IMR-90 (cell line): Measurements from ENCODE around the gene CAMK2D. TPM values are rescaled to one million over a fixed set of nuclear protein-coding genes. Genes with fewer than 3 reads are reported as not detected.

ENCODE experiments used
- ATAC-seq: fragments of 200-7000 bp; cut with Tn5 transposase; 2 replicates; pipeline ENCODE4 v1.9.1; 2020; ENCODE audit warnings: low read depth, mild to moderate bottlenecking, moderate library complexity
- BruUV-seq: library from RNA; stranded (reverse); fragments of 400-500 nt; replicated peaks from 2 replicates; lab custom pipeline; 2021; lab: Mats Ljungman, UMichigan
- CTCF ChIA-PET: fragments of 300-600 bp; formaldehyde crosslinking; extraction: SDS; loops from one replicate; lab custom pipeline; 2021; ENCODE audit warnings: antibody characterized with exemption; lab: Yijun Ruan, JAX
- POLR2A ChIA-PET: fragments of 300-600 bp; sonication (Branson Sonifier 250); formaldehyde crosslinking; loops from one replicate; lab custom pipeline; 2022; ENCODE audit warnings: antibody characterized with exemption; ENCODE audit not compliant: unreplicated experiment; lab: Charles Lee
- DNase-seq: peaks from one replicate; pipeline ENCODE4 v3.0.0; 2013
- H2AFZ ChIP-seq: replicated peaks from 2 replicates; pipeline ENCODE3; 2013; ENCODE audit warnings: low read length, mild to moderate bottlenecking; ENCODE audit not compliant: poor library complexity
- H2AK5ac ChIP-seq: 2 replicates; pipeline ENCODE4 v1.6.1; 2013; ENCODE audit warnings: low read depth, low read length, inconsistent platforms
- H2AK9ac ChIP-seq: replicated peaks from 2 replicates; pipeline ENCODE3; 2013; ENCODE audit warnings: mild to moderate bottlenecking, low read depth, low read length, moderate library complexity; ENCODE audit not compliant: poor library complexity
- H2BK120ac ChIP-seq: 2 replicates; pipeline ENCODE4 v1.6.1; 2013; ENCODE audit warnings: low read depth, low read length, inconsistent platforms
- H2BK15ac ChIP-seq: 3 replicates; pipeline ENCODE4 v1.6.1; 2013; ENCODE audit warnings: low read depth, low read length, inconsistent platforms
- H2BK20ac ChIP-seq: 2 replicates; pipeline ENCODE4 v1.6.1; 2013; ENCODE audit warnings: low read depth, mild to moderate bottlenecking, inconsistent platforms, low read length, moderate library complexity
- H2BK5ac ChIP-seq: 2 replicates; pipeline ENCODE4 v1.6.1; 2013; ENCODE audit warnings: mild to moderate bottlenecking, low read depth, low read length, inconsistent platforms; ENCODE audit not compliant: poor library complexity, severe bottlenecking
- H3K14ac ChIP-seq: replicated peaks from 2 replicates; pipeline ENCODE4 v1.6.1; 2013; ENCODE audit warnings: low read depth, low read length, inconsistent platforms
- H3K18ac ChIP-seq: 2 replicates; pipeline ENCODE4 v1.6.1; 2013; ENCODE audit warnings: low read depth, low read length, control low read depth
- H3K23ac ChIP-seq: 2 replicates; pipeline ENCODE4 v1.6.1; 2013; ENCODE audit warnings: low read depth, low read length, inconsistent platforms
- H3K27ac ChIP-seq: 2 replicates; pipeline ENCODE4 v1.5.1; 2013; ENCODE audit warnings: mild to moderate bottlenecking, control low read depth, low read length; ENCODE audit not compliant: insufficient read depth
- H3K27me3 ChIP-seq: 2 replicates; pipeline ENCODE4 v1.6.1; 2013; ENCODE audit warnings: low read length; ENCODE audit not compliant: control insufficient read depth, insufficient read depth
- H3K36me3 ChIP-seq: 2 replicates; pipeline ENCODE4 v1.6.1; 2013; ENCODE audit warnings: low read length, mixed read lengths; ENCODE audit not compliant: control insufficient read depth, insufficient read depth
- H3K4ac ChIP-seq: 2 replicates; pipeline ENCODE4 v1.6.1; 2013; ENCODE audit warnings: low read depth, low read length, inconsistent platforms
- H3K4me1 ChIP-seq: 2 replicates; pipeline ENCODE4 v1.6.1; 2013; ENCODE audit warnings: low read length, mixed read lengths; ENCODE audit not compliant: control insufficient read depth, insufficient read depth
- H3K4me2 ChIP-seq: 2 replicates; pipeline ENCODE4 v1.6.1; 2013; ENCODE audit warnings: low read depth, mild to moderate bottlenecking, control low read depth, low read length, moderate library complexity
- H3K4me3 ChIP-seq: 2 replicates; pipeline ENCODE4 v1.5.1; 2013; ENCODE audit warnings: low read depth, mild to moderate bottlenecking, control low read depth, low read length, moderate library complexity; ENCODE audit not compliant: insufficient read depth
- H3K56ac ChIP-seq: 2 replicates; pipeline ENCODE4 v1.6.1; 2013; ENCODE audit warnings: low read length, inconsistent platforms; ENCODE audit not compliant: insufficient read depth; ENCODE audit errors: extremely low read depth
- H3K79me1 ChIP-seq, 2 experiments: 2 replicates each; pipeline ENCODE4 v1.6.1; 2013; ENCODE audit warnings: low read length in 2 of 2, inconsistent platforms in 1 of 2, low read depth in 1 of 2
- H3K9ac ChIP-seq: 2 replicates; pipeline ENCODE4 v1.6.1; 2013; ENCODE audit warnings: low read depth, low read length, control low read depth
- H3K9me1 ChIP-seq: 2 replicates; pipeline ENCODE4 v1.6.1; 2013; ENCODE audit warnings: low read length, inconsistent platforms; ENCODE audit not compliant: insufficient read depth
- H3K9me3 ChIP-seq: 2 replicates; pipeline ENCODE4 v1.6.1; 2013; ENCODE audit warnings: low read length; ENCODE audit not compliant: control insufficient read depth, insufficient read depth
- H4K20me1 ChIP-seq: 2 replicates; pipeline ENCODE4 v1.6.1; 2013; ENCODE audit warnings: low read length, inconsistent platforms; ENCODE audit not compliant: insufficient read depth
- H4K5ac ChIP-seq: 2 replicates; pipeline ENCODE4 v1.6.1; 2013; ENCODE audit warnings: mild to moderate bottlenecking, low read depth, low read length, control low read depth
- H4K8ac ChIP-seq, 2 experiments: 2 replicates each; pipeline ENCODE4 v1.6.1; 2013; ENCODE audit warnings: low read depth in 2 of 2, low read length in 2 of 2, control low read depth in 1 of 2, inconsistent platforms in 1 of 2
- H4K91ac ChIP-seq: 2 replicates; pipeline ENCODE4 v1.6.1; 2013; ENCODE audit warnings: low read depth, low read length, inconsistent platforms; ENCODE audit not compliant: insufficient read depth
- BHLHE40 ChIP-seq: fragments of 150-350 bp; IDR thresholded peaks from 2 replicates; pipeline ENCODE4 v1.6.1; 2016; ENCODE audit warnings: mild to moderate bottlenecking, low read depth, low read length
- CEBPB ChIP-seq: IDR thresholded peaks from 2 replicates; pipeline ENCODE4 v1.6.1; 2012; ENCODE audit warnings: low read depth, low read length, improper control_type of control experiment
- CHD1 ChIP-seq: IDR thresholded peaks from 2 replicates; pipeline ENCODE4 v1.6.1; 2012; ENCODE audit warnings: low read depth, low read length, improper control_type of control experiment
- FOS ChIP-seq: fragments of 150-350 bp; IDR thresholded peaks from 2 replicates; pipeline ENCODE4 v1.6.1; 2016; ENCODE audit warnings: low read depth, low read length
- MAFK ChIP-seq: IDR thresholded peaks from 2 replicates; pipeline ENCODE4 v1.6.1; 2012; ENCODE audit warnings: low read depth, low read length, improper control_type of control experiment
- MAZ ChIP-seq: IDR thresholded peaks from 2 replicates; pipeline ENCODE4 v1.6.1; 2012; ENCODE audit warnings: low read depth, mild to moderate bottlenecking, low read length, improper control_type of control experiment, moderate library complexity, borderline replicate concordance
- MXI1 ChIP-seq: IDR thresholded peaks from 2 replicates; pipeline ENCODE4 v1.6.1; 2012; ENCODE audit warnings: low read depth, mild to moderate bottlenecking, low read length, moderate library complexity, borderline replicate concordance
- NFE2L2 ChIP-seq: fragments of 150-350 bp; IDR thresholded peaks from 2 replicates; pipeline ENCODE4 v1.6.1; 2016; ENCODE audit warnings: low read depth, mild to moderate bottlenecking, low read length
- POLR2A ChIP-seq: IDR thresholded peaks from 2 replicates; pipeline ENCODE4 v1.6.1; 2012; ENCODE audit warnings: mild to moderate bottlenecking, low read depth, low read length
- RAD21 ChIP-seq: IDR thresholded peaks from 2 replicates; pipeline ENCODE4 v1.6.1; 2012; ENCODE audit warnings: low read length, improper control_type of control experiment
- RCOR1 ChIP-seq: IDR thresholded peaks from 2 replicates; pipeline ENCODE4 v1.6.1; 2012; ENCODE audit warnings: mild to moderate bottlenecking, low read length, improper control_type of control experiment; ENCODE audit not compliant: insufficient replicate concordance
- RFX5 ChIP-seq: IDR thresholded peaks from 2 replicates; pipeline ENCODE4 v1.8.0; 2012; ENCODE audit warnings: low read depth, mild to moderate bottlenecking, low read length, moderate library complexity
- SMC3 ChIP-seq: fragments of 150-350 bp; IDR thresholded peaks from 2 replicates; pipeline ENCODE4 v1.6.1; 2016; ENCODE audit warnings: low read depth, mild to moderate bottlenecking, antibody characterized with exemption, low read length, moderate library complexity
- WGBS, 2 experiments: methylation state at CpG; one replicate each; pipeline versions ENCODE4 v1.1.5 to v1.1.7; 2013; ENCODE audit warnings: missing lambda C conversion rate in 2 of 2; ENCODE audit not compliant: insufficient read length in 1 of 2; ENCODE audit errors: extremely low coverage in 2 of 2; 5-methylcytosine and 5-hydroxymethylcytosine counted together
- dilution Hi-C: fragments of 300-500 bp; cut with HindIII; formaldehyde crosslinking; loops from one replicate; pipeline ENCODE4 v1.14.3; 2018; ENCODE audit warnings: low sequenced_read_pairs; ENCODE audit not compliant: unreplicated experiment
- in situ Hi-C: fragments of 300-500 bp; cut with MboI; formaldehyde crosslinking; loops from 3 replicates; pipeline ENCODE4 v1.14.3; 2019; ENCODE audit warnings: low sequenced_read_pairs, inconsistent platforms, mixed read lengths
- intact Hi-C: fragments of 100-400 bp; cut with micrococcal nuclease; formaldehyde crosslinking; loops from 2 replicates; pipeline ENCODE4 v1.10.0; 2022
- polyA plus RNA-seq, 3 experiments: library from polyadenylated mRNA; depleted of rRNA; stranded (reverse); fragments of >200 nt; gene quantifications; 2 replicates each; pipeline ENCODE4 v1.2.3, GENCODE V29; 2012; ENCODE audit warnings: low replicate concordance in 1 of 3
- total RNA-seq: library from RNA; depleted of rRNA; stranded (reverse); fragments of >200 nt; gene quantifications from 2 replicates; pipeline ENCODE4 v1.2.3, GENCODE V29; 2012
- TF ChIP-seq, protein P1 (sequence below): fragments of 150-350 bp; IDR thresholded peaks from 2 replicates; pipeline ENCODE4 v1.6.1; 2017; ENCODE audit warnings: mild to moderate bottlenecking, antibody characterized with exemption, low read length, low read depth
- TF ChIP-seq, protein P2 (sequence below): conservative IDR thresholded peaks from 2 replicates; pipeline ENCODE4 v1.5.1; 2012; ENCODE audit warnings: mild to moderate bottlenecking, low read depth, low read length, improper control_type of control experiment
- TF ChIP-seq, protein P3 (sequence below): fragments of 150-350 bp; IDR thresholded peaks from 2 replicates; pipeline ENCODE4 v1.6.1; 2016; ENCODE audit warnings: low read depth, mild to moderate bottlenecking, low read length, moderate library complexity, borderline replicate concordance

CAMK2D gene
- total and polyA plus RNA-seq, 2 of the 4 experiments (the other 2 are of a cell fraction): 44.6 to 156 TPM

DNA sequence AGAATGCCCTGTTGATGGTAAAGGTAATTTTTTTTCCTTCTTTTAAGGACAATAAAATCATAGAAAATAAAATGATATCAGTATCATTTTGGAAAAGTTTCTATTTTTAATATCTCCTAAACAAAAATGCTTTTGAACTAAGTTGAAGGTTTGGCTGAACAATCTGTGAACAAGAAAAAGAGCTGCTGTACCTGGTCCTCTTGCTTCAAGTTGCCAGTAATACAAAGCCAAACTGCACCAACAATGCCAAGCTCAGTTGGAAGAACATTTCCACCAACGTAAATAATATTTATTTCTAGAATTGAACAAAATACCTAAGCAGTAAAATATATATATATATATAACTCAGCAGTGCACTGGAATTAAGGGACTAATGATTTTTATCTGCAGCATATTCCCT is 132.8 kb downstream of the CAMK2D start:
- no peak overlapping the region for H3K9ac ChIP-seq
- H2BK15ac ChIP-seq: no peak overlapping the region
- H2BK5ac ChIP-seq: no peak overlapping the region
- H2BK20ac ChIP-seq: no peak overlapping the region
- peaks cover 14% of the 10 kb centered on the region; the same call in 1 of the 2 replicates for H4K20me1 ChIP-seq
- no peak overlapping the region for H4K8ac ChIP-seq
- no peak overlapping the region for H4K5ac ChIP-seq
- H3K9me1 ChIP-seq: peaks cover 3% of the 10 kb centered on the region; the same call in 1 of the 2 replicates
- TF ChIP-seq MAZ (no peak), RAD21 (no peak), MAFK (no peak), BHLHE40 (no peak), FOS (no peak), CEBPB (no peak), CHD1 (no peak), RFX5 (no peak), SMC3 (no peak), NFE2L2 (no peak), MXI1 (no peak), RCOR1 (no peak), POLR2A (no peak)
- TF ChIP-seq, protein P1, sequence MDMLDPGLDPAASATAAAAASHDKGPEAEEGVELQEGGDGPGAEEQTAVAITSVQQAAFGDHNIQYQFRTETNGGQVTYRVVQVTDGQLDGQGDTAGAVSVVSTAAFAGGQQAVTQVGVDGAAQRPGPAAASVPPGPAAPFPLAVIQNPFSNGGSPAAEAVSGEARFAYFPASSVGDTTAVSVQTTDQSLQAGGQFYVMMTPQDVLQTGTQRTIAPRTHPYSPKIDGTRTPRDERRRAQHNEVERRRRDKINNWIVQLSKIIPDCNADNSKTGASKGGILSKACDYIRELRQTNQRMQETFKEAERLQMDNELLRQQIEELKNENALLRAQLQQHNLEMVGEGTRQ: no peak
- TF ChIP-seq, protein P2, sequence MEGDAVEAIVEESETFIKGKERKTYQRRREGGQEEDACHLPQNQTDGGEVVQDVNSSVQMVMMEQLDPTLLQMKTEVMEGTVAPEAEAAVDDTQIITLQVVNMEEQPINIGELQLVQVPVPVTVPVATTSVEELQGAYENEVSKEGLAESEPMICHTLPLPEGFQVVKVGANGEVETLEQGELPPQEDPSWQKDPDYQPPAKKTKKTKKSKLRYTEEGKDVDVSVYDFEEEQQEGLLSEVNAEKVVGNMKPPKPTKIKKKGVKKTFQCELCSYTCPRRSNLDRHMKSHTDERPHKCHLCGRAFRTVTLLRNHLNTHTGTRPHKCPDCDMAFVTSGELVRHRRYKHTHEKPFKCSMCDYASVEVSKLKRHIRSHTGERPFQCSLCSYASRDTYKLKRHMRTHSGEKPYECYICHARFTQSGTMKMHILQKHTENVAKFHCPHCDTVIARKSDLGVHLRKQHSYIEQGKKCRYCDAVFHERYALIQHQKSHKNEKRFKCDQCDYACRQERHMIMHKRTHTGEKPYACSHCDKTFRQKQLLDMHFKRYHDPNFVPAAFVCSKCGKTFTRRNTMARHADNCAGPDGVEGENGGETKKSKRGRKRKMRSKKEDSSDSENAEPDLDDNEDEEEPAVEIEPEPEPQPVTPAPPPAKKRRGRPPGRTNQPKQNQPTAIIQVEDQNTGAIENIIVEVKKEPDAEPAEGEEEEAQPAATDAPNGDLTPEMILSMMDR: no peak
- TF ChIP-seq, protein P3, sequence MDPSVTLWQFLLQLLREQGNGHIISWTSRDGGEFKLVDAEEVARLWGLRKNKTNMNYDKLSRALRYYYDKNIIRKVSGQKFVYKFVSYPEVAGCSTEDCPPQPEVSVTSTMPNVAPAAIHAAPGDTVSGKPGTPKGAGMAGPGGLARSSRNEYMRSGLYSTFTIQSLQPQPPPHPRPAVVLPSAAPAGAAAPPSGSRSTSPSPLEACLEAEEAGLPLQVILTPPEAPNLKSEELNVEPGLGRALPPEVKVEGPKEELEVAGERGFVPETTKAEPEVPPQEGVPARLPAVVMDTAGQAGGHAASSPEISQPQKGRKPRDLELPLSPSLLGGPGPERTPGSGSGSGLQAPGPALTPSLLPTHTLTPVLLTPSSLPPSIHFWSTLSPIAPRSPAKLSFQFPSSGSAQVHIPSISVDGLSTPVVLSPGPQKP: no peak
- H2AFZ ChIP-seq: no peak overlapping the region
- H3K9me3 ChIP-seq: no peaks in the 10 kb centered on the region
- H3K14ac ChIP-seq: no peak overlapping the region
- H2AK9ac ChIP-seq: no peak overlapping the region
- DNase-seq (no peak), ATAC-seq (no peak)
- WGBS, 2 experiments: no CpG with 5 or more reads among the region's 1 CpG
- dilution Hi-C loops: no loop called here
- H3K4ac ChIP-seq: no peak overlapping the region
- H3K4me2 ChIP-seq: no peak overlapping the region
- CTCF ChIA-PET: interaction anchor here (0.6 kb wide), 2 partner anchors 115 to 143 kb away, joined by 4 to 7 read pairs; no protein-coding TSS in a partner anchor
- no peak overlapping the region for H3K56ac ChIP-seq
- H4K91ac ChIP-seq: no peak overlapping the region
- POLR2A ChIA-PET: no interaction called here
- 0 out of 2 replicates have a peak, but pooled peaks cover 2% of the 10 kb centered on the region for H3K36me3 ChIP-seq
- H3K18ac ChIP-seq: no peak overlapping the region
- intact Hi-C loops: no loop called here
- H3K27me3 ChIP-seq: no peaks in the 10 kb centered on the region
- peaks cover 36 to 45% of the 10 kb centered on the region in 2 experiments for H3K79me1 ChIP-seq
- in situ Hi-C loops: no loop called here
- no peak overlapping the region for H2AK5ac ChIP-seq
- no peak overlapping the region for H3K23ac ChIP-seq
- no peak overlapping the region for H3K27ac ChIP-seq
- peaks cover 1% of the 10 kb centered on the region; the same call in 1 of the 2 replicates for H3K4me1 ChIP-seq
- no peak overlapping the region for H2BK120ac ChIP-seq
- H3K4me3 ChIP-seq: no peak overlapping the region
- BruUV-seq: no TSS peak
